GM19099 (cell line): ENCODE data around the gene DOCK3.

Experiments
- POLR2A ChIP-seq: IDR thresholded peaks from 3 replicates; pipeline ENCODE4 v1.6.1; 2011; ENCODE audit warnings: low read depth; ENCODE audit not compliant: insufficient read length; ENCODE audit errors: extremely low read depth

DOCK3 gene

DNA sequence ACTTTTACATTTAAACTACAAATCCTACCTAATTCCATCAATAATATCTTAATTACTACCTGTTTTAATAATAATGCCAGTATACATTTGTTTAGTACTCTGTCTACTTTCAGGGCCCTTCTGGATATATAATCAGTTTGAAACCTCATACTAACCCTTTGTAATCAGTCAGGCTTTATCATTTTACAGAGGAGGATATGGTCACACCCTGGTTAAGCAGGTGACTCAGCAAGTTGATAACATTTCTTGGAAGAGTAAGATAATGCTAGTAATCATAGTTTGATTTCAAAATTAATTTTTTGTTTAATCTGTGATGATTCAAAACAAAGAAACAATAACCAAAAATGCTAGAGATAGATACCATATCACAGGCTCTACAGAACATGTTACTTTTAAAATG lies 502.2 kb downstream of the DOCK3 start:
- no peak for TF ChIP-seq POLR2A

DNA sequence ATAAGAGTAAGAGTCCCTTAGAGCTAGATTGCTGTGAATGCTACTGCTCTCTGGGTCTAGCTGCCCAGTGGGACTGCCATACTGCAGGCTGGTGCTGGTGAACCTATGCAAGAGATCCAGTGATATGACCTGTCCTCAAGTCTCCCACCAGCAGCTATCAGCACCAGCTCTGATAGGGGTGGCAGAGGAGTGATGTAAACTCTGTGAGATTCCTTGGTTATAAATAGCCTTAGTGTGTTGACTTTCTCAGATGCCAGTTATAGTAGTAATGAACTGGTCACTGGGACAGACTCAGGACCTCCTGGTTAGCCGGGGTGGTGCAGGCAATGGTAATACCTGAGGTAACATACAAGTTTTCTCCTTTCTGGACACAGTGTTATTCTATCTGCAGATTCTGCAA lies 515.5 kb downstream of the DOCK3 start:
- no peak for TF ChIP-seq POLR2A

DNA sequence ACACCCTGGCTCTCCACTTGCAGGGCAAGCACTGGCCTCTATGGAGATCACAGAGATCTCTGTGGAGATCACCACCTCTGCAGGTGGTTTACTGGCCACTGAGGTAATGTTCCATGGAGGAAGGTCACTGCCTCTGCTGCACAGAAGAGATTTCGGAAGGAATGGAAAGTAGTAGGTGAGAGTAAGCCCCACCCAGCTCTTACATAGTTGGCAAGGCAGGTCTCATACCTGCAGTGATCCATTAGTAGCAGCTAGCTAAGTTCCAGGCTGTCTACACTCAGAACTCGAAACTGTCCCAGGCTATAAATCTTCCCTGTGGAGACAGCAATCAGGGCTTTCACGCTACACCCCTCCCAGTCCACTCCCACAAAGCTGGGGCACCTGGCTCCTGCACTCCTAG lies 516.1 kb downstream of the DOCK3 start:
- no peak for TF ChIP-seq POLR2A

DNA sequence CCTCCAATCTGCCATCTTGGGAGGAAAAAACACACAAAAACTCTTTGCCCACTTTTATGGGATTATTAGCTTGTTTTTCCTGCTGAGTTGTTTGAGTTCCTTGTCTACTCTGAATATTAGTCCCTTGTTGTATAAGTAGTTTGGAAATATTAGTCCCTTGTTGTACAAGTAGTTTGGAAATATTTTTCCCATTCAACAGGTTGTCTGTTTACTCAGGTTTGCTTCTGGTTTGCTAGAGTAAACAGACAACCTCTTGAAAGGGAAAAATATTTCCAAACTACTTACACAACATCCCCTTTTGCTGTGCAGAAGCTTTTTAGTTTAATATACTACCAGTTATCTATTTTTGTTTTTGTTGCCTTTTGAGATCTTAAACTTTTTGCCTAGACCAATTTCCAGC lies 517.0 kb downstream of the DOCK3 start:
- TF ChIP-seq POLR2A: no peak

DNA sequence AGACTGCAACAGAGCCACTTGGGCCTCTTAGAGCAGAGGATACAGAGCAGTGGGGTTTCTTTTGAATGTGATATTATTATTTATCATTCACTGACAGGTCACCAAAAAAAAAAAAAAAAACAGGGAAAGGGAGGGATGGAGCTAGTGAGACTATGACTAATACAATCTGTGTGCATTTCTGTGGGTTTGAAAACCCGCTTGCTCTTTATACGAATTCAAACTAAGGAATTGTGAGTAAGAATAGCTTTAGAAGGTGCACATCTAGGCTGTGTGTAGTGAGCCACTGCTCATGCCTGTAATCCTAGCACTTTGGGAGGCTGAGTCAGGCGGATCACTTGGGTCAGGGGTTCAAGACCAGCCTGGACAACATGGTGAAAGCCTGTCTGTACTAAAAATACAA lies 523.8 kb downstream of the DOCK3 start:
- no peak for TF ChIP-seq POLR2A

DNA sequence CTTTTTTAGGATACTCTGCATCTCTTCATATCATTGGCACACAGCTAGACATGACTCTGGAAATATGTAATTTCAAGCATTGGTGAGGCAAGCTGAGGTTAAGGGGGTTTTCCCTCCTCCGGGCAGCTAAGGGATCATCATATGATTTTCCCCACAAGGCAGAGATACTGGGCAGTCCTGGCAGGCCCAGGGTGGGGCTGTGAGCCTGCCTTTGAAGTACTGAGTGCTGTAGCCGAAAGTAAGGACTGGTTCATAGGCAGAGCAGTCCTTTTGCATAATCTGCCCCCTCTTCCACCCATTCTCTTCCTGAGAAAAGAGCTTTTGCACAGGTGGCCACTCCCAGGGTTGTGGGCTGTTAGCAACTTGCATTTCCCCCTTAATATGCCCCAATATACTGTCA lies 541.6 kb downstream of the DOCK3 start:
- TF ChIP-seq POLR2A: no peak

DNA sequence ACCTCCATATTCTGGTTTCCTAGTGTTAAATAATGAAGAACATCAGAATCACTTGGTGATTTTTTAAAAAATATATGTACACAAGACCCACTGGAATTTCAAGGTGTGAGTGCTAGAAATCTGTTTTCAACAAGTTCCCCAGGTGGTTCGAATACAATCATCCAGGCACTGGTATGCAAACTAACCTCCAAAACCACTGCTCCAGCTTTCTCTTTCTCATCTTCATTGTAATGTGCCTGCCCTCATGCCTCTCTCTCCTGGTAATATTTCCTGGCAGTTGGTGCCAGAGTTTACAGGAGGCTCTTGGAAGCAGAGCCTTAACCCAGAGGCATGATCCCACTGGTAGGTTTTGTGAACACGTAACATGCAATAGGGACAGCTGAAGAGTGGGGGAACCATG lies 547.2 kb downstream of the DOCK3 start:
- no peak for TF ChIP-seq POLR2A

DNA sequence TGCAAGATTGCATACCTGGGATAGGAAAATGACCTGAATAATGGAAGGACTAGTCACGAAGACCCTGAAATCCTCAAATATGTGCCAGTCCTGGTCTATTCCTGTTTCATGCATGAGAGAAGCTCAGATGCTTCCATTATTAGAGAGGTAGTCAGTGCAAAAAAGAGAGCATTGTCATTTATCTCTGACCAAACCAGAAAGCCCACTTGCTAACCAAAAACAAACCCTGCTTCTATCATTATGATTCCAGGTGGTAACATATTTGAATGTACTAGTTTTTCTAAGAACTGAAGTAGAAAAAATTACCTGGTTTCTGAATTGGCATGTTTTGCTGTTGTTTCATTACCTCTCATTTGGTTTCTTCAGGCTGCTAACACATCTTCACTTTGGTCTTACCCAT lies 549.6 kb downstream of the DOCK3 start:
- TF ChIP-seq POLR2A: no peak

DNA sequence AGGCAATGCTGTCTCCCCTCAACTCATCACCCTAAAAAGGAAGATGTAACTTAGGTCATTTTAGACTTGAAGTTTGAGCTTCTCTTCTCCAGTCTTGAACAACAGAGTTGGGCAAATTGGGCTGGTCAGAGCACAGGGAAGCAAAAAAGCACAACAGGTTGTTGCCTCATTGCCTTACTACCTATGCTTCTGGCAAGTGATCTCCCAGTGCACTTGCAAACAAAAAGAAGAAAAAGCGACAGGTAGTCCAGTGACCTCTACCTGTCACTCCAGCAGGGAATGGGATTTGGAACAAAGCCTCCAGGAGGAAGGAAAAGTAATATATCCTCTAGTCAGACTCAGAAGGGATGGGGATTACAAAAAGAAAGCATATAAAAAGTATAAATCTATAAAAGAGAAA lies 550.1 kb downstream of the DOCK3 start:
- no peak for TF ChIP-seq POLR2A

DNA sequence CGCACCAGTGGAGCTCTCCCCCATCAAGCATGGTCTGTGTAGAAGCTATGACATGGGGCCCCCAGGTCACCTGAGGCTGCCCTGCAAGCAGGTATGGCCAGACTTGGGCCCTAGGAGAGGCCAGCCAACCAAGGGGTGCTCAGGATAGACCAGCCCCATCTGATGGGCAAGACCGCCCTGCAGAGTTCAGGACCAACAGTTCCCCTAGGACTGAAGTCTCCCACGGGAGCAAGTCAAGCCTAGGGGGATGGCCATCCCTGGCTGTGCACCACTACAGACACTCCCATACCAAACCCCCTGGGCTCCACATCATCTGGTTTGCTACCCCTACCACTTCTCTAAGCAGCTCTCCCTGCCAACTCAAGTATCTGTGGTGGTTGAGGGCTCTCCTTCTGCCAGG lies 568.2 kb downstream of the DOCK3 start:
- no peak for TF ChIP-seq POLR2A

DNA sequence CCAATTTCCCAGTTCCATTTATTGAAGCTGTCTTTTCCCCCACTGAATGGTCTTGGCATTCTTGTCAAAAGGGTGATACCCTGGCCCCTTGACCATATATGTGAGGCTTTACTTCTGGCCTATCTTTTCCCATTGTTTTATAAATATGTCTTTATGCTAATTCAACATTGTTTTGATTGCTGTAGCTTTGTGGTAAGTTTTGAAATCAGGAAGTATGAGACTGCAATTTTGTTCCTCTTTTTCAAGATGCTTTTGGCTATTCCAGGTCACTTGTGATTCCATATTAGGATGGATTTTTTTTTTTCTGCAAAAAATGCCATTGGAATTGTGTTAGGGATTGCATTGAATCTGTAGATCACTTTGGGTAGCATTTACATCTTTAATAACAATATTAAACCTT lies 569.2 kb downstream of the DOCK3 start:
- no peak for TF ChIP-seq POLR2A

DNA sequence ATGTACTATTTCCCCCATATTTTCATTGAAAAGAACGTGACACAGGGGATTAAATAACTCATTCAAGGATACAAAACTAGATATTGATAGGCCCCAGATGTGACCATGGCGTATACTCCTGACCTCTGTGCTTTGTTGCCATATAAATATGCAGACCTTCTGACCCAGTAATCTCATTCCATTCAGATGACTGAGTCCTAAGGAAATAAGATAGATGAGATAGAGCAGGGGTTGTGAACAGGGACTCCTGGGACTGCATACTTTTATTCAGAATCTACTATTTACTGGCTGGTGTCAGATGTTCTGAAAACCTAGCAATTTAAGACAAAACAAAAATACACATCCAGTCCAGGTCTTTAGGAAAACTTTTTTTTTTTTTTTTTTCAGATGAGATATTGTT lies 571.1 kb downstream of the DOCK3 start:
- TF ChIP-seq POLR2A: no peak

DNA sequence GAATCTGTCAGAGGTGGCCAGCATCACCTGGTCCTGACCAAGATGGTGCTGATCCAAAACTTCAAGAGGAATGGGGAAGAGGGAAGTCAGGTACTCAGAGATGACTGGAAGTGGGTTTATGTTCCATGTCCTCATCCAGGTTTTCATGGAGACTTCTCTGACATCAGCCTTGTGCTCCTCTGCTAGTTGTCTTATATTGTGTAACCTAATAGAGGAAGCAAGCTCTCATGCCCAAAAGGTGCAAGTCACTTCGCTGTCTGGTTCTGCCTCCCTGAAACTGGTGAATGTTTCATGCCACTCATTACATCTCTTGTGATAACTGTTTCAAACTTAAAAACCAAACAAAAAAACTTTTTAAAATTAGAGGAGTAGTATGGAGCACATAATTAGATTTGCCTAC lies 583.1 kb downstream of the DOCK3 start:
- no peak for TF ChIP-seq POLR2A

DNA sequence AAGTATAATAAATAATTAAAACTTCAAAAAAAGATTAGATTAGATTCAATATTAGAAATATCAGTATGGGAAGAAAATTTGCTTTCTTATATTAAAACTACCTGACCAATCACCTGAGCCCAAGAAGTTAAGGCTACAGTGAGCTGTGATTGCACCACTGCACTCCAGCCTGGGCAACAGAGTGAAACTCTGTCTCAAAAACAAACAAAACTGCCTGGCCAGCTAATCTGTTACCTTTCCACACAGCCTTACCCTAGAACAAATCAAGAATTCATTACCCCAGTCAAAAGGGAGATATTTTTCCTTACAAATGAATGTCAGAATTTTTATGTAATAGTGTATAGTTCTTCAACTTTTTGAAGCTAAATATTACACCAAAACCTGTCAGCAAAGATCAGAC lies 593.4 kb downstream of the DOCK3 start:
- TF ChIP-seq POLR2A: no peak

DNA sequence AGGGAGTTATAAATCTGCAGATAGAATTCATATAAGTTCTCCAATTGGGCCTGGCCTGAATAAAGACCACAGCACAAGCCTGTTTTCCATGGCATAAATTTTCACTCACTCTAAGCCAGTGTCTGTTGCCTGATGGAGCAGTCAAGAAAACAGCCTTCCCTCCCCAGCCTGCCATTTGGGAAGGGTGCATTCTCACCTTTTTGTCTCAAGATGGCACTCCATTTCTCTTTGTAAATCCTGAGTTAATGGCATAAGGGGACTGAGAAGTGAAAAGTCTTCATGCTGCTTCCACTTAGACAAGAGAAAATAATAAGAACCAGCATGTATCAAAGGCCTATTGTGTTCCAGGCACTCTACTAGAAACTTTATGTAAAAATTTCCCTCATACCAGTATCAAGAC lies 594.7 kb downstream of the DOCK3 start:
- TF ChIP-seq POLR2A: no peak

DNA sequence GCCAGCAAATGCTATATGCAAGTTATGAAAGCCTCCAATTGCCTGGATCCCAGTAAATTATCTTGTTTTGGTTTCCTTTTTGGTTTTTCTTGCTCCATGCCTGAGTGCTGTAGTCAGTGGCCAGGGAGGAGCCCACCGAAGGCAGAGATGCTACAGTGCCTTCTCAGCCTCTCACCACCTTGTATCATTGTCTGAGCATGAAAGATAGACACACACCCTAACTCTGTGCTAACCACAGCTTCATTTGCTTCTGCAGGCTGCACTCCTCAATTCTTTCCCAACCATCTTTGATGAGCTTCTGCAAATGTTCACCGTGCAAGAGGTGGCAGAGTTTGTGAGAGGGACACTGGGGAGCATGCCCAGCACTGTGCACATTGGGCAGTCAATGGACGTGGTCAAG lies 595.8 kb downstream of the DOCK3 start:
- TF ChIP-seq POLR2A: no peak

DNA sequence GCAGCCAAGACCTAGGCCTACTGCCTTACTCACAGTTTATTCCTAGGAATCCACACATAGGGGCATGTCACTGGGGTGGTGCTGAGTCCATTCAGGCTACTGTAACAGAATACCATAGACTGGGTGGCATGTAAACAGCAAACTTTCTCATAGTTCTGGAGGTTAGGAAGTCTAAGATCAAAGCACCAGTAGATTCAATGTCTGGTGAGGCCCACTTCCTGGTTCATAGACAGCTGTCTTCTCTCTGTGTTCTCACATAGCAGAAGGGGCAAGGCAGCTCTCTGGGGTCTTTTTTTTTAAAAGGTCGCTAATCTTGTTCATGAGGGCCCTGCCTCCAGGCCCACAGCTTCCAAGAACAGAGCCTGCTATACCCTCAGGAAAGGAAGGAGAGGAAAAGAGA lies 596.4 kb downstream of the DOCK3 start:
- TF ChIP-seq POLR2A: no peak

DNA sequence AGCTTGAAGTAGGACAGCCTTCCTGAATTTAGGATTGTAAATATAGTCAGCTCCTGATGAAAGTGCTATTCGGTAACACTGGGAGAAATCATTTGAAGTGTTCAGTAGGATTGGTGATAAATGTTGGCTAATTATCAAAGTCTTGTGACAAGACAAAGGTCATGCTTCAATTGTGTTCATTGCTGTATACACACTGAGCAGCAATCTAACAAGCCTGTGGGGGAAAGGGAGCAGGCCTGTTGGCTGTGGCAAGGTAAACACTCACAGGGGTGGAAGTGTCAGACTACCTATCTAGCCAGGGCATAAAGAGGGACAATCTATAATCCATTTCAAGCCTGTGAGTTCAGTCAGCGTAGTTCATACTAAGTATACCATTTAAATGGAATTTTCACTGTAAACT lies 599.3 kb downstream of the DOCK3 start:
- no peak for TF ChIP-seq POLR2A

DNA sequence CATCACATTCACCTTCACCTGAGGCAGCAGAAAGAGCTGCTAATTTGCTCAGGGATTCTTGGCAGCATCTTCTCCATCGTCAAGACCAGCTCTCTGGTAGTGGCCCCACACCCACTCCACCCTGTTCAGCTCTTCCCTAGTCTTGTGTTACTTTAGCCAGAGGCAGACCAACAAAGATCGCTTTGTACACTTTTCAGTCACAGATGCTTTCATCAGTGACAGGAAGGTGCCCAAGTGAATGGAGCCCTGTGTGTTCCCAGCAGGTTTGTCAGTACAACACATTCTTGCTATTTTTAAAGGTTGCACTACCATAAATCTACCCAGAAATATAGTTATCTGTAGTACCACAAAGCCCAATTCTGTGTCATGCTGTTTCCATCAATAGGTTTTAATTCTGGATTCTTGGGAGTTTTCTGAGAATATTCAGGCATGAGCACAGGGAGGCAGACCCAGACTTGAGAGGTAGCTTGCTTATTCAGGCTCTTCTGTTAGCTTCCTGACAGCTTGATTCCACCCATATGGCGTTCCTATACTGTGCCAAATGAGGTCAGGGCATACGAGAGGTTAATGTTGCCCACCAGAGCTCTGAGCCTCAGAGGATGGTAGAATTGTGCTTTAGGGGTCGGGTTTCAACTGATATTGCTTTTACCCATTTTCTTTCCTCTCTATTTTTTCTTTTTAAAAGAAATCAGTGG lies 600.5 kb downstream of the DOCK3 start:
- no peak for TF ChIP-seq POLR2A
